Stimulated activated CD8-positive, alpha-beta memory T cell treated with anti-CD3 and anti-CD28 coated beads, Interleukin-7, amount 100 ng/mL, for 48 hours (primary cell): ENCODE data around the gene SEPTIN10.
"Not testable (repeated sequence)": the region's sequence is repeated elsewhere in the genome, so short reads cannot be mapped to it uniquely, and the experiment has no call there.

ENCODE experiments used
- DNase-seq, 2 donors: peaks; one replicate each; pipeline ENCODE4 v3.0.0-alpha.2; 2020; ENCODE audit warnings: low read depth in 1 of 2; ENCODE audit errors: extremely low read depth in 1 of 2

Gene SEPTIN10

GRCh38 chr2:109554758-109555157, 59.0 kb downstream of the SEPTIN10 start:
- DNase-seq = no peak

GRCh38 chr2:109549016-109549590, 64.7 kb downstream of the SEPTIN10 start:
- DNase-seq = no peak

DNA sequence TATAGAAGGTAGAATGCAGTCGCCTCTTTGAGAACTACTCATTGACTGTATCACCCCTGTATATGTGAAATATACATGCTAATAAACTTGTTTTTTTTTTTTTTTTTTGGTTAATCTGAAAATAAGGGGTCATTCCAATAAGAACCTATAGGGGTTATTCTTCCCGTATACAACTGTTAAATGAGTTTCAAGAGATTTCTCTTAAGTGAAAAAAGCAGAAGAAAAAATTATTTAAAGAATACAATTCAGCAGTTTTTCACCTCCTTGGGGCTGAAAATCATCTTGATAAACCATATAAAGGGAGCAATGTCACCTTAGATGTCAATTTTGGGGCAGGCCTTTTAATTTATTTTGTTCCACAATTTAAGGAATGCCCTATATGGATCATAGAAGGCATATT, 66.5 kb downstream of the SEPTIN10 start:
- DNase-seq = no peak

GRCh38 chr2:109545828-109546713, 67.7 kb downstream of the SEPTIN10 start:
- peak; percentile 16 to 32 for DNase-seq

GRCh38 chr2:109542384-109542783, 71.4 kb downstream of the SEPTIN10 start:
- DNase-seq = no peak

DNA sequence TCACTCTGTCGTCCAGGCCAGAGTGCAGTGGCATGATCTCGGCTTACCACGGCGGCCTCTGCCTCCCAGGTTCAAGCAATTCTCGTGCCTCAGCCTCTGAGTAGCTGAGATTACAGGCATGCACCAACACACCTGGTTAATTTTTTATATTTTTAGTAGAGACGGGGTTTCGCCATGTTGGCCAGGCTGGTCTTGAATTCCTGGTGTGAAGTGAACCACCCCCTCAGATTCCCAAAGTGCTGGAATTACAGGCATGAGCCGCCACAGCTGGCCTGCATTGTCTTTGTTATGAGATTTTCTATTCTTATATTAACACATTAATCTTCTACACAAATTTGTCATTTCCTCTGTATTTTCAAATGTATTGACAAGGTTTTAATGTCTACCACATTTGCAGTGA, 75.2 kb downstream of the SEPTIN10 start:
- no peak for DNase-seq

GRCh38 chr2:109537565-109538222, 76.1 kb downstream of the SEPTIN10 start:
- DNase-seq = no peak

- not testable (repeated sequence) for DNase-seq
Measured at GRCh38 chr2:109536556-109536955, 77.2 kb downstream of the SEPTIN10 start.

DNA sequence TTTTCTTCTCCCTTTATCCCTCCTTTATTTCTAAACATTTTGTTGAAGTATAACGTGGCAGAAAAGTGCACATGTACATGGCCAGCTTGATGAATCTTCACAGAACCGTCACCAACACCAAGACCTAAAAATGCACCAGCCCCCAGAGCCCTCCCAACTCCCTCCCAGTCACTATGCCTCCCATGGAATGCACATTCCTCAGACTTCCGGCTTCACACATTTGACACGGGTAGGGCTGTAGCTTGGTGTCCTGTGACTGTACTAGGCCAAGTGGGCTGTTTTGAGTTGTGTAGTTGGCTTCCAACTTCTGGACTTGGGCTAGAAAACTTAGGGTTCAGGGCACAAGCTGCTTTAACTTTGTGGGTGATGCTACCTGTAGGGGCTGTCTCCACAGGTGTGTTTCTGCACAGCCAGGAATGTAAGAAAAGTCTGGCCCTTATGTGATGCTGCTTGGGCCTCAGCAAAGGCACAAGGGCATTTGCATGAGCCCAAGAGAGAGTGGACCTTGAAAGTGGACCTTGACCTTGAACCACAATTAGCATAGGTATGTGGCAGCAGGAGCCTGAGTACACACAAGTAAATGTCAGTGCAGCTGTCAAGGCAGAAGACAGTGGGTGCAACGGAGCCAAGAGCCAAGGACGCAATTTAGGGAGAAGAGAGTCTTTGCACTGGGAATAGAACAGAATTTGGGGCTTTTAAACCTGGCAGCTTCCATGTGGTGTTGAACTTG, 78.4 kb downstream of the SEPTIN10 start:
- no peak for DNase-seq

- no peak for DNase-seq
Measured at GRCh38 chr2:109533823-109534222, 79.9 kb downstream of the SEPTIN10 start.

GRCh38 chr2:109532728-109533076, 81.1 kb downstream of the SEPTIN10 start:
- no peak for DNase-seq

DNA sequence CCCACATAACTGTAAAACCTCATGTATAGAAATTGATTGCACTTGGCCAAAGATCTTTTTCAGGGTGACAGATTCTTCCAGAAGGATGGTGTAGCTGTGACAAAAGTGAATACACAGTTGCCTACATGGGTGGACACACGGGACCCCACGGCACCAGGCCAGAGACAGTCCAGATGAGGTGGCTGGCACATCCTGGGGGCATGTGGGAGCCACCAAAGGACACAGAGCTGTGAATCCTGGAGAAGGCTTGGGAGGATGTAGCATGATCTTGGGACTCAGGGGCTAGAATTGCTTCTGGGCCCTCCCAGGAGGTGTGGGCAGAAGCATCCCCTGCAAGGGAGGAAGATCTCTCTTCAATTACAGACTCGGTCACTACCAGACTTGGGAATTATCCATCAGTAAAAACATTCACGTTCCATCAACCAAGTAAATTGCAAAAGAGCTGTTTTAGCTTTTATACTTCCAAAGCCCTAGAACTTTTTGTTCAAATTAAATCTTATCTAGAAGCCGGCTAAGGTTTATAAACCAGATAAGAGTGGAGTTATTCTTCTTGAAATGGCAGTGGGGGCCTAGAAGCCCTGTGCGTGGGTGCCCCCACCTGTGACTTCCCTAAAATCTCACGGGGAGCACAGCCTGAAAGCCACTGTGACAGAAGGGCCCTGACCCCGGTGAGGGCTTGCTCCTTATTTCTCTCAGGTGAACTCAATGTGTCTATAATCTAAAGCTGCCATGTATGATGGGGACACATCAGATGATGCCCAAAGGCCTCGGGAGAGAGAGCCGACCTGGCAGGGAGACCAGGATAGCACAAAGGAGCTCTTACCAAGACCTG, 81.7 kb downstream of the SEPTIN10 start:
- DNase-seq = no peak

DNA sequence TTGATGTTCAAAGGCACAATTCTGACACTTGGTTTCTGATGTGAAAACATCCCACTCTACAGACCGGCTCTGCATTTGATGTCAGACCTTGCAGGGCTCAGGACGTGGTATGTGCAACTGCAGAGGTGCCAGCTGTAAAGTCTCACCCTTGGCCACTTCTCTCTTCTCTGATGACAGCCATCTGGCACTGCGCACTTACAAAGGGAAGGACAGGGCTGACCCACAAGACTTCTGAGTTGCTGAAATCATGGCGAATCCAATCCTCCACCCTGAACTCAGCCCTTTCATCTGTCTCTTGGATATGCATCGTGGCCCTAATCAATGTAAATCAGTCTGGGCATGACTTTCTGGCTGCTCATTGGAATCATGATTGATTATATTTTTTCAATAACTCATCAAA, 82.5 kb downstream of the SEPTIN10 start:
- DNase-seq = no peak

- no peak for DNase-seq
Measured at GRCh38 chr2:109530712-109531111, 83.1 kb downstream of the SEPTIN10 start.

DNA sequence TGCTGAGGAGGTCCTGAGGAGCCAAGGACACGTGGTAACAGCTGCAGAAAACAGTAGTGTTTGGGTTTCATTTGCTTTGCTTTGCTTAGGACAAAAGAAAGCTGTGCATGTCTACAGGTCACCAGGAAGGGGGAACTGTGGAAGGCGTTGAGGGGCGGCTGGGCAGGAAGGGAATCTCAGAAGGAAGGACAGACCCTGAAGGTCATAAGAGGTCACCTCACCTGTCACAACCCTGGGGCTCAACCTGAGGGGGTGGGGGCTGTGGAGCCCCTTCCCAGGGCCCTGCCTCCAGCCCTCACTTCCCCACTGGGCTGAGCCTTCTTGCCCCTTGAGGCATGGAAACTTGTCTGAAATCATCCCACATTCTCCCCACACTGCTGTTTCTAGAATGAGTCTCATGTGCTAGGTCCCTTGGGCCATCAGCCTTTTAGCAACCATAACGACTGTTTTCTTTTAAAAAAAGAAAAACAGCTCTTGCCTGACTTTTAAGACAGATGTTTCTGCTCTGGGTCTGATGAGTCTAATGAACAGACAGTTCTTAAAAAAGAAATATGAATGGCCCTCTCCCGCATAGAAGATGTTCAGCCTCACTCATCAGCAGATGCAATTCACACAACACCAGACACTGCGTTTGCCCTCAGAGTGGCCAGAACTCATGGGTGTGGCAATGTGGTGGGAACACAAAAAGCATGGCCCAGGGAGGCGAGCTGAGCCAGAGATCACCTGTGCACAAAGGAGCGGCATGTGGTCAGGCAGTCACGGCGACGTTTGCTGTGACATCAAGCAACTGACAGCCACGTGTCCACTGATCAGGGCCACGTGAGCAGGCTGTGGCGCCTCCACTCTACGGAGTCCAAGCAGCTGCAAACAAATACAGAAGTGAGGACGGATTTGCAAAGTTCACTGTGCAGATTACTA, 84.0 kb downstream of the SEPTIN10 start:
- no peak for DNase-seq

DNA sequence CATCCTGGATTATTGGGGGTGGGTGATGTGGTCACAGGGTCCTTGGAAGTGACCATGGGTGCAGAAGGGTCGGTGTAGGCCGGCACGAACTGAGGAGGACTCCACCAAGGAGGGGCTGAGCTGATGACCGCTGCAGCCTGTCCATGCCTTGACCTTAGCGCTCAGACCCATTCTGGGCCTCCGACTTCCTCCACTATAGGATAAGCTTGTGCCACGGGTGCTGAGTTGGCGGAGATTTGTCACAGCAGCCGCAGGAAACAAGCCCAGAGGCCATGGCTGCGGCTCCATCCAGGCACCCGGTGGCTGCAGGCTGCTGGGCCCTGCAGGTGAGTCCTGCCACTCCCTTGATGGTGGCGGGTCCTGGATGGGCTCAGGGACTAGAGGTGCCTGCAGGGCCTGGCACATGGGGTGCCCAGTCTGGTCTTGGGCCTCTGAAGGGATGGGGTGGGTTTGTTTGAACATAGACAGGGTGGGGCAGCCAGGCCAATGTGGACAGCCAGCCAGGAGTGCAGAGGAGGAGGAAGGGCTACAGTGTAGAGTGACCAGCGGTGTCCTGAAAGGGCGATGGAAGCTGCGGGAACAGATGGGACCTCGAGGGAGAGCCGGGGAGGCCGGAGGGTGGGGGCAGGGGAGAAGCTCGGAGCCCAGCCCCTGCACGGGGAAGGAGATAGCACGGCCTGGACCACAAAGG, 84.8 kb downstream of the SEPTIN10 start:
- DNase-seq = no peak

GRCh38 chr2:109527846-109528705, 85.7 kb downstream of the SEPTIN10 start:
- no peak for DNase-seq

DNA sequence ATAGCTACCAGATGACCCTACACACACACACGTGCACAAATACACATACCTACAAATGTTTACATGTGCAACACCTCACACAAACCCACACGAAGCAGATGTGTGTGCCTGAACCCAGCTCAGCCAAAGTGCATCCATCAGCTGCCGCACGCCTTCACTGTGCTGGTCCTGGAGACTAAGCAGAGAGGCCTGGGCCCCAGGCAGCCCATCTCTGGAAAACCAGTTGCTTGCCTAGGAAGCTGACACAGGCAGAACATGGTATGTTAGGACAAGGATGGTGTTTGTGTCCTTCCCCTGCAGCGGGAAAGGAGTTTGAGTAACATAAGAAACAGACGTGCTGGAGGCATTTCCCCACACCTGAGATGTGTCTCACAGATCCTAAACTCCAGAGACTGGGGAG, 86.7 kb downstream of the SEPTIN10 start:
- no peak for DNase-seq
